COLO668 (cell line): ENCODE data around the gene ZNF586.
A peak's percentile ranks its signal among the peaks of the same experiment; 100 is the strongest.
"Not testable (repeated sequence)": the region's sequence is repeated elsewhere in the genome, so short reads cannot be mapped to it uniquely, and the experiment has no call there.

Experiments
- DNase-seq: peaks from one replicate; lab custom pipeline; 2025; ENCODE audit not compliant: unreplicated experiment; lab: John Stamatoyannopoulos, UW

Gene ZNF586

GRCh38 chr19:57821501-57821900 lies 52.0 kb downstream of the ZNF586 start:
- DNase-seq: not testable (repeated sequence)

DNA sequence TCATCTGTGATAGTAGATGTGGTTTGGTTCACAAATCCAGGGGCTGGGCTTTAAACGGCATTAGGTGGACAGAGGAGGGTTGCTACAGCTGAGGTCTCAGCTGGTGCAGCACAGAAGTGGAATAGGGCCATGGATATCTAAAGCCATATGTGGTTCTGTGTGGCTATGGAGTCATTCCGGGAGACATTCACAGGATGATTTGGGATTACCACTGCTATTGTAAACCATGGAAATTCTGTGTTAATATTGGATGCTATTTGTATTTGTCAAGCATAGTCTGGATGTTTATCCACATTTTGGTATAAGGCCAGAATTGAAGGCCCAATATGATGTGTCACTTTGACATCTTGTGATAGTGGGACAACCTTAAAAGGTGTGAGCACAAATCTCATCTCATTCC lies 53.7 kb downstream of the ZNF586 start:
- not testable (repeated sequence) for DNase-seq

- not testable (repeated sequence) for DNase-seq
These were observed 54.1 kb downstream of the ZNF586 start for GRCh38 chr19:57823608-57824007.

- DNase-seq: no peak
These were observed 56.0 kb downstream of the ZNF586 start for GRCh38 chr19:57825511-57825910.

- no peak for DNase-seq
These were observed 59.8 kb downstream of the ZNF586 start for GRCh38 chr19:57829316-57829715.

DNA sequence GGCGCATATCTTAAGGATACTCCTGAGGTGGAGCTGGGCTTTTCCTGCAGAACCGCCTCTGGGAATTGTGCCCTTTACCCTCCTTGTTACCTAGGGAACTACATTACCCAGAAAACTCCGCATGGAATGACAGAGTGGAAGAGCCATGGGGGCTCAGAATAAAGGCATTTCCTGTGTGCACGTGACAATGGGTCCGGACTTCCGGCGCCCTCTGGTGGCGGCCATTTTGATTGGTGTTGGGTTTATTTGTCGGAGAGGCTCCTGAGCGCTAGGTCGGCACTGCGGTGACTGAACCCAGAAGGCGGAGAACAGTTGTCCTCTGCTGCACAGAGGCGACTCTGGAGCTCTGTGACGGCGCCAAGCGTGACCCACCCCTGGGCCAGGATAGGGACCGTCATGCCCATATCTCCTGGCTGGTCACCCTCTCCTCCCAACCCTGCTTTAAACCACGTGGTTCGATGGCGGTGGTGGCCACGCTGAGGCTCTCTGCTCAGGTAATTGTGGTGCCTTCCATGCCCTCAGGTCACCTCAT lies 60.7 kb downstream of the ZNF586 start, which contains the start of gene ZNF587B:
TSS of gene ZNF587B (plus strand) at position 229 of the 532 bp plus-strand sequence. CDS start at position 459, 230 bp downstream.
- peak; percentile 11 for DNase-seq
